ENCODE data around the gene ABLIM3. TPM values are rescaled to one million over a fixed set of nuclear protein-coding genes. Genes with fewer than 3 reads are reported as not detected.

ABLIM3 gene
- total RNA-seq, 1 donor, result 4.4 TPM

DNA sequence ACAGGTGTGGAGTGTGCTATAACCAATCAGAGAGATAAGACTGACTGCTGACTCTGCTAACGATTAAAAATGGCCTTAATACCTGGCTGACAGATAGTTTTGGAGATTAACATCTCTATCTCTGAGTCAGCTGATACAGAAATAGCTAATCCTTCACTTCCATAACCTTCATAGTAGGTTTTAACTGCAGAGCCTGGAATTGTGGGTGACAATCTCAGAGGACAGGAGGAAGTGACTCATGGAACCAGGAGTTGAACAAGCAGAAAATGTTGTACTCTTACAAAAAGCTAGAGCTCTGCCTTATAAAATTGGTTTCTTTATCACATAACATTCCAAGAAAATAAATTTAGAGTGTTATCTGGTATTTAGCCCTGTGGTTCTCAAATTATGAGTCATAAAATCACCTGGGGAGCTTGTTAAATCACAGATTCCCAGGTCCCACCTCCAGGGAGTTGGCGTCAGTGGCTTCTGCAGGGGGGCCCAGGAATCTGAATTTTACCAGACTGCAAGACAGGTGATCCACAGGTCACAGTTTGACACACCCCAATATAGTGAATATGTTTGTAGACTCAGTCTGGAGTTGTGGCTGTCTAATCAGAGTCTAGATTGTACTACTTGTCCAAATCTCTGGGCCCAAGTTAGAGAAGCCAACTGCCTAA lies 86.0 kb downstream of the ABLIM3 start:
- peaks cover 6% of the 10 kb centered on the region for H3K4me1 ChIP-seq (ENCODE audit: insufficient read depth, low read length)
- no peak overlapping the region for H3K4me3 ChIP-seq (ENCODE audit: low read length)
- no peaks in the 10 kb centered on the region for H3K9me3 ChIP-seq (ENCODE audit: low read depth, low read length)
- no peaks in the 10 kb centered on the region for H3K27me3 ChIP-seq (ENCODE audit: insufficient read depth, low read length)

DNA sequence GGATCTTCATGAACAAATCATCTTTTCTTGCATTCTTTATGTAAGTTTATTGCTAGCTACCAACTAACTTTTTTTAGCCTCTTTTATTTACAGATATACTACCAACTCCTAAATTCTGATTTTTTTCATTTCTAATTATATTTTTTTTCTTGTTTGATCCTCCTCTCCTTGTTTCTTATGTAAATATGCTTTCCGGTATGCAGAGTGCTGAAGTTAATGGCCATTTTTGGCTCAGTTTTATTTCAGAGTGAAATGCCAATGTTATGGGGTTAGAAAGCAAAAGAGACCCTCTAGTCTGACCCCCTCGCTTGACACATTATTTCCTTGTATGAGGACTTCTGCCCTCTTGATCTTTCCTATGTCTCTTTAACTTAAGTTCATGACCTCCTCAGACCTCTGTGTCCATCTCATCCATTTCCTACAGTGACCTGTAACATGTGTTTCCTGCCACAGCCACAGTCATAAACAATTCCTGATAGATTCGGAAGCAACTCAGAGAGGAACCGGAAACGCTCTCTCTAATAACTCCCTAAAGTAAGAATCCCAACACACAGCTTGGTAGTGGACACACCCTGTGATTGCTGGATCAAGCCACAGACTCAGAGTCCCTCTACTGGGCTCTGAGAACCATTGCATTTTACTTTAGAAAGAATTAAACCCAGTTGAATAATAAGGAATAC lies 87.5 kb downstream of the ABLIM3 start:
- Histone ChIP-seq H3K9me3 (ENCODE audit: low read depth, low read length) (no peaks in the 10 kb centered on the region), H3K27me3 (ENCODE audit: insufficient read depth, low read length) (no peaks in the 10 kb centered on the region), H3K4me1 (ENCODE audit: insufficient read depth, low read length) (peaks cover 6% of the 10 kb centered on the region), H3K4me3 (ENCODE audit: low read length) (no peak overlapping the region)

DNA sequence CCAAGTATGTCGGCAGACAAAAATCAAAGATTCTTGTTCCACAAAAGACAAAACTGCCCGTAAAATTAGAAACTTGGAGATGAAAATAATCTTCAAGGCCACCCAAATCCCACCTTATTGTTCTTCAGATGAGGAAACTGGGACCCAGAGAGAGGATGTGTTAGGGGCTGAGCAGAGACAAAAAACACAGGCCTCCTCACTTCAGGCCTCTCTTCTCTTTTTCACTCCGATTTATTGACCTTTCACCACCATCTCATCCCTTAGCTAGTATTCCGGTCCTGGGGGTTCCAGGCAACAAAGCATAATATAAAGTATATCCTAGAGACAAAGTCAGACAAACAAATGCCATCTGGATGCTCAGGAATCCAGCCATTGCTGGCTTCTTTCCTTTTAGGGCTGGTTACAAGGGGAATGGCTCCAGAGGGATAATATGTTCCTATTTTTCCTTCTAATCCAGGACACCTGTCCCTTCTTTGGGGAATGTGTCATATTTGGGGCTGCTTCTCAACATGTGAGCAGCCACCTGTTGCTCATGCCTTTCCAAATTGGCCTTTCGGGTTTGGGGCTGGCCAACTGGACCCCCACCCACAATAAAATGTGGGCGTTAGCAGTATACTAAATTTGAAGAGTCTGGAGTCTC lies 88.1 kb downstream of the ABLIM3 start:
- Histone ChIP-seq H3K9me3 (ENCODE audit: low read depth, low read length) (no peaks in the 10 kb centered on the region), H3K4me1 (ENCODE audit: insufficient read depth, low read length) (peaks cover 6% of the 10 kb centered on the region), H3K27me3 (ENCODE audit: insufficient read depth, low read length) (no peaks in the 10 kb centered on the region), H3K4me3 (ENCODE audit: low read length) (no peak overlapping the region)

DNA sequence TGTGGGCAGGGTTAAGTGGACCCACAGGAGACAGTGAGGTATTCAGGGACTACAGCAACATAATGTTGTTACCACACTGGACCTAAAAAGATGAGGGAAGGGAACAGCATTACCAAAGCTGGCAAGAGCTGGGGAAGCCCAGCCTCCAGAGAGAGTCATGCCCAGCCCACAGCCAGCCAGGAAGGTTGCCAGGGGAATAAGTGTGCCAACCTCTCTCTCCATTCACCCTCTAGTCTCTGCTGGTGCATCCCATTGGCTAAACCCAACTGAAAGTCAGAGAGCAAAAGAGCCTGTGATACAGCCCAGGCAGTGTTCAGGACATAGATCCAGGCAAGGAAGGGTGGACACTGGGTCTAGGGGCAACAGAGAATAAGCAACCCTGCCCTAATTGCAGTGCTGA lies 94.5 kb downstream of the ABLIM3 start:
- no peaks in the 10 kb centered on the region for H3K9me3 ChIP-seq (ENCODE audit: low read depth, low read length)
- no peaks in the 10 kb centered on the region for H3K27me3 ChIP-seq (ENCODE audit: insufficient read depth, low read length)
- no peak overlapping the region for H3K4me3 ChIP-seq (ENCODE audit: low read length)
- peaks cover 17% of the 10 kb centered on the region for H3K4me1 ChIP-seq (ENCODE audit: insufficient read depth, low read length)

DNA sequence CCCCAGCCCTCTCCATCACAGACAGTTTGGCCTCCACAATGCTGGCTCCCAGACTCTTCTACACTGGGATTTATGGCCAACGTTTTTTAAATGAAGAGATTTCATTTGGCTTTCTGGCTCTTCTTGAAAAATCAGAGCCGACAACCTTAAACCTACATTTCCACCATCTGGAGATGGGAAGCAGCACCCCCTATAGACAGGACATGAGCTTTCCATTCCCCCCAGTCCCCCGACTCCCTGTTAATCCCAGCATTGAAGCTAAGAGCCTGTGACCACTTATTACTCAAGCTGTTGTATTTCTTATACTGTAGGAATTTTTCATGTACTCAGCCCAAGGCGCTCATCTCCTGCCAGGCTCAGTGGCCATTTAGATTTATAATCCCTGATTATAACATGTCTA lies 96.4 kb downstream of the ABLIM3 start:
- H3K27me3 ChIP-seq (ENCODE audit: insufficient read depth, low read length), result no peaks in the 10 kb centered on the region
- no peak overlapping the region for H3K4me3 ChIP-seq (ENCODE audit: low read length)
- H3K4me1 ChIP-seq (ENCODE audit: insufficient read depth, low read length), result peaks cover 18% of the 10 kb centered on the region
- no peaks in the 10 kb centered on the region for H3K9me3 ChIP-seq (ENCODE audit: low read depth, low read length)

DNA sequence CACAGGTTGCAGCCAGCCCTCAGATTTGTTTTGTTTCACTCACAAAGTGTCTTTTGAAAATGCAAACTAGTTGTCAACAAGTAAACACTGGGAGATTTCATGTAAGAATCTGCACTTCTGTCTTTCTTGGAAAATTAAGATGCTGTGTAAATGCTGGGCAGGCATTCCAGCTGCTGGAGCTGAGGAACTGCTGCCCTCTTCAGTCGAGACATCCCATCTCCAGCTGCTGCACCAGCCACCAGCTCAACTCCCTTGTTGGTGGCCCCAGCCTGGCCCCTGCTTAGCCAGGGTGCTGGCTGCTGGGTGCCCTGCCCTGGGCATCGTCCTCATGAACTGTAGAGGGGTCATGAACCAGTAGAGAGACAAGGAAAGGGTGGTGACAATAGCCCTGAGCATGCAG lies 97.2 kb downstream of the ABLIM3 start:
- H3K4me3 ChIP-seq (ENCODE audit: low read length), result no peak overlapping the region
- H3K9me3 ChIP-seq (ENCODE audit: low read depth, low read length), result no peaks in the 10 kb centered on the region
- H3K27me3 ChIP-seq (ENCODE audit: insufficient read depth, low read length), result no peaks in the 10 kb centered on the region
- peaks cover 18% of the 10 kb centered on the region for H3K4me1 ChIP-seq (ENCODE audit: insufficient read depth, low read length)

DNA sequence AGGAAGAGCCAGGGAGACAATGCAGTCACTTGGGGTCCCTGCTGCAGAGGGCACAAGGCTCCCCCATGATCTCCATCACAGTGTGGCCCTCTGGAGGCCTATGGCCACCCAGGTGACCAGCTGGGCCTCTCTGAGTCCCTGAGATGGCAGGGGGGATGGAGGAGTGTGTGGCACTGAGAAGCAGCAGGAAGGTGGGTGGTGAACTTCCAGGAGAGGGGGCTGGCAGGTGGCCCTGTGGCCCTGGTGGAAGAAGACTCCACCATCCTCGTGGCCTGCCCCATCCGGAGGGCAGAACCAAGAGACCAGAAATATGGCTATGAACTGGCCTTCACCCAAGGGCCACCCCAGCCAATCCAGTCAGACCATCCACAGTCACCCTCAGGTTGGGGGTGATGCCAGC lies 98.6 kb downstream of the ABLIM3 start:
- no peaks in the 10 kb centered on the region for H3K27me3 ChIP-seq (ENCODE audit: insufficient read depth, low read length)
- no peaks in the 10 kb centered on the region for H3K9me3 ChIP-seq (ENCODE audit: low read depth, low read length)
- H3K4me1 ChIP-seq (ENCODE audit: insufficient read depth, low read length), result peaks cover 18% of the 10 kb centered on the region
- no peak overlapping the region for H3K4me3 ChIP-seq (ENCODE audit: low read length)

DNA sequence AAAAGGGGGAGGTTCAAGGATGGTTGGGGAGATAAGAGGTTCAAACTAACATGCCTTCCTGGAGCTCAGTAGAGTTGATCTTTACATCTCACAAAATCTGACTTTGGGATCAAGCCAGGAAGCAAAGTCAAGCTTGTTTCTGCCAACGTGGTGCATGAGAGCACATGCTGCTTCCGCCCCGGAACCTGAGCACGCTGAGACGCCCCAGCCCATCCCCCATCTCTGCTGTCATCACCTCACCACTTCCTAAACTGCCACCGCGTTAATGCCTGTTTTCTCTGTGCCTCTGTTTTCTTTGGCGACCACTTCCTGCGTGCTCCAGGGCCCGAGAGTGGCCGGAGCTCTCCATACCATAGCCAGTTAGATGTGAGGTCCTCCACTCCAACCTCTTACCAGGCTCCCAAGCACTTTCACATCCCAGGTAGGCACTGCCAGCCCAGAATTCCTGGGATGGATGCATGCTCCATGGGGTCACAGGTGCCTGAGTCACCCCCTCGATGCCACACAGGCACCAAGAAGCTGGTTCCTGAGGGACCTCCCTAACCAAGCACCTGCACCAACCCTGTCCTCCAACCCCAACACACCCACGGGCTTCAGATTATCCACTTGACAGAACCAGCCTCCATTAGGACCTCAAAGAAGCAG lies 99.2 kb downstream of the ABLIM3 start:
- peaks cover 18% of the 10 kb centered on the region for H3K4me1 ChIP-seq (ENCODE audit: insufficient read depth, low read length)
- no peaks in the 10 kb centered on the region for H3K9me3 ChIP-seq (ENCODE audit: low read depth, low read length)
- no peaks in the 10 kb centered on the region for H3K27me3 ChIP-seq (ENCODE audit: insufficient read depth, low read length)
- H3K4me3 ChIP-seq (ENCODE audit: low read length), result no peak overlapping the region

DNA sequence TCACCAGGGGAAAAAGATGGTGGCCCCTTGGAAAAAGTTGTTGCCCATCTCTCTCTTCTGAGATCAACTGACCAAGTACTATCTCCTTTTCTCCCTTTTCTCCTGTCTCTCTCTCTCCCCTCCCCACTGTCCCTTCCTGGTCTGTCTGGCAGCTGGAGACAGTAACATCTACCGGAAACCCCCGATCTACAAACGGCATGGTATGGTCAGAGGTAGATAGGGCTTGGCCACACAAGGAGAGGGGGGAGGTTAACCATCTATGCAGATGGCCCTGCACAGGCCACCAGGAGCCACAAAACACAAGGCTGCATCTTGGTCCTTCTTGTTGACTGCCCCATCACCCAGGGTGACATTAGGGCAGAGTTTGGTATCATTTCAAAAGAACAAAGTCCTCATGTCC lies 101.0 kb downstream of the ABLIM3 start:
- peaks cover 18% of the 10 kb centered on the region for H3K4me1 ChIP-seq (ENCODE audit: insufficient read depth, low read length)
- no peak overlapping the region for H3K4me3 ChIP-seq (ENCODE audit: low read length)
- no peaks in the 10 kb centered on the region for H3K27me3 ChIP-seq (ENCODE audit: insufficient read depth, low read length)
- no peaks in the 10 kb centered on the region for H3K9me3 ChIP-seq (ENCODE audit: low read depth, low read length)

DNA sequence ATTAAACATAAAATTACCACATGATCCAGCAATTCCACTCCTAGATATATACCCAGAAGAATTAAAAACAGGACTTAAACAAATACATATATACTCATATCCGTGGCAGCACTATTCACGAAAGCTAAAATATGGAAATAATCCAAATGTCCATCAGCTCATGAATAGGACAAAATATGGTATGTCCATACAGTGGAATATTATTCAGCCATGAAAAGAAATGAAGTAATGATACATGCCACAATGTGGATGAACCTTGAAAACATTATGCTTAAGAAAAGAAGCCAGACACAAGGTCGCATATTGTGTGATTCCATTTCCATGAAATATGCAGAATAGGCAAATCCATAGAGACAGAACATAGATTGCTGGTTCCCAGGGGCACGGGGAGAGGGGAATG lies 105.6 kb downstream of the ABLIM3 start:
- H3K9me3 ChIP-seq (ENCODE audit: low read depth, low read length), result no peaks in the 10 kb centered on the region
- no peak overlapping the region for H3K4me3 ChIP-seq (ENCODE audit: low read length)
- no peaks in the 10 kb centered on the region for H3K4me1 ChIP-seq (ENCODE audit: insufficient read depth, low read length)
- no peaks in the 10 kb centered on the region for H3K27me3 ChIP-seq (ENCODE audit: insufficient read depth, low read length)

DNA sequence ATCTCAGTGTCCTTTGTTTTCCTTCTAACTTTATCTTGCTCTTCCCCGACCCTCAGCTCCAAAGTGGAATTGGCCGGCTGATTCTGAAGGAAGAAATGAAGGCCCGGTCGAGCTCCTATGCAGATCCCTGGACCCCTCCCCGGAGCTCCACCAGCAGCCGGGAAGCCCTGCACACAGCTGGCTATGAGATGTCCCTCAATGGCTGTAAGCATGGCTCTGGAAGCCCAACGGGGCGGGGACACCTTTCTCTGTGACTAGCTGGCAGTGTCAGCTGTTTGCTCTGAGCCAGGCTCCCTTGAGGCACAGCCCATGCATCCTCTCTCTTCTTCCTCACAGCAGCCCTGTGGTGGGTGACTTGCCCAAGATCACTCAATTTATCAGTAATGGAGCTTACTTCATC lies 106.4 kb downstream of the ABLIM3 start:
- Histone ChIP-seq H3K27me3 (ENCODE audit: insufficient read depth, low read length) (no peaks in the 10 kb centered on the region), H3K4me3 (ENCODE audit: low read length) (no peak overlapping the region), H3K9me3 (ENCODE audit: low read depth, low read length) (no peaks in the 10 kb centered on the region), H3K4me1 (ENCODE audit: insufficient read depth, low read length) (no peaks in the 10 kb centered on the region)

DNA sequence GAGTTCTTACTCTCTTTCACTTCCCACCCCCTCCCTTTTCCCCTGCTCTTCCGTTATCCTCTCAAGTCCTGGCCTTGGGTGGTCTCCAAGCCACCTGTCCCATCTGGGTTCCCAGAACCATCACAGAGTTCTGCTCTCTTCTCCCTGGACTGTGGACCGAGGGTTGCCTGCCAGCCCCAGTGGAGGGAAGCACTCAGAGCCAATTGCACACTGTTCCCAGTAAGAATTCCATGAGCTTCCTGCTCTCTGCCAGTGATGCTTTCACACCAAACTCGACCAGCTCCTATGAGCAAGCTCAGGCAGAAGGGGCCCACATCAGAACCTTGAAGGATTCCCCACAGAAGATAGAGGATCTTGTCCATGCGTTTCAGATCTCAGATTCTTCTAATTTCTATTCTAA lies 110.3 kb downstream of the ABLIM3 start:
- no peaks in the 10 kb centered on the region for H3K4me1 ChIP-seq (ENCODE audit: insufficient read depth, low read length)
- H3K27me3 ChIP-seq (ENCODE audit: insufficient read depth, low read length), result no peaks in the 10 kb centered on the region
- H3K4me3 ChIP-seq (ENCODE audit: low read length), result no peak overlapping the region
- no peaks in the 10 kb centered on the region for H3K9me3 ChIP-seq (ENCODE audit: low read depth, low read length)

DNA sequence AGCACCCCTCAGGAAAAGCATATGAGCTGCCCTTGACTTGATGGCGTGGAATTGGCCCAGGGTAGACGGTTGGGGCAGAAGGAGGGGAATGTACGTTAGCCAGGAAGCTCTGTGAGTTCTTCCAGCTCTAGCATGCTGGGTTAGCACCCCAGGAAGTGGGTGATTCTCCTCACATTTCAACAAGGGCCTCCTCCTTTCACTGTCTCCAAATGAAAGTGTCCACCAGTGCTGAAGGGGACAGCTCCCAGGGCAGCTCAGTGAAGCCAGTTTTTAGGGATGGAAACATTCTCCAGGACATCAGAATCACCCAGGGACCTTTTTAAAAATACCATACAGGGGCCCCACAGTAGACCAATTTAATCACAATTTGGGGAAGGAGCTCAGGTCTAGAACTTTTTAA lies 113.2 kb downstream of the ABLIM3 start:
- H3K27me3 ChIP-seq (ENCODE audit: insufficient read depth, low read length), result no peaks in the 10 kb centered on the region

DNA sequence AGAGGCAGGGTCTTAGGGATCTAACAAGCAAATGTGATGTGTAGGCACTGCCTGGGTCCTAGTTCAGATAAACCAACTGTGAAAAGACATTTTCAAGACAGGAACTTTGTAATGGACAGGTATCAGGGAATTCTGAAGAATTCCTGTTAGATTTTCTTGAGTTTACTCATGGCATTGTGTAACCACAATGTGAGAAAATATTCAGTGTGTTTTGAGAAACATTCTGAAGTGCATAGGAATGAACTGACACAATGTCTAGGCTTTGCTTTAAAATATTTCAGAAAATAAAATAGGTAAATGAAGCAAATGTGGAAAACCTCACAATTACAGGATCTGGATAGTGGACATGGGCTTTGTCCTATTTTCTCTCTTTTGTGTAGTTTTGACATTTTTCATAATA lies 115.2 kb downstream of the ABLIM3 start:
- Histone ChIP-seq H3K4me1 (ENCODE audit: insufficient read depth, low read length) (peaks cover 4% of the 10 kb centered on the region), H3K4me3 (ENCODE audit: low read length) (no peak overlapping the region), H3K27me3 (ENCODE audit: insufficient read depth, low read length) (no peaks in the 10 kb centered on the region), H3K9me3 (ENCODE audit: low read depth, low read length) (no peaks in the 10 kb centered on the region)

More for the DNA sequence above, 113.2 kb downstream of the ABLIM3 start:
- Histone ChIP-seq H3K9me3 (ENCODE audit: low read depth, low read length) (no peaks in the 10 kb centered on the region), H3K4me1 (ENCODE audit: insufficient read depth, low read length) (no peaks in the 10 kb centered on the region), H3K4me3 (ENCODE audit: low read length) (no peak overlapping the region)

DNA sequence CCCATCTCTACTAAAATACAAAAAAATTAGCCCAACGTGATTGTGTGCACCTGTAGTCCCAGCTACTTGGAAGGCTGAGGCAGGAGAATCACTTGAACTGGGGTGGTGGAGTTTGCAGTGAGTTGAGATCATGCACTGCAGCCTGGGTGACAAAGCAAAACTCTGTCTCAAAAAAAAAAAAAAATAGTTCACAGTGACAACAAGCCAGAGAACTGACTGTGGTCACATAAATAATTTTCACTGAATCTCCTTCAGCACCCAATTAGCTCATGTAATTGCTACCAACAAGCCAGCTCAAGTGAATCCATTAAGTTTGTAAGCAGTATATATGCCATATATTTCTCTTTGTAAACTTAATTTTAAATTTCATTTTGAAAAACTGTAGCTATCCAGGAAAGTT lies 115.8 kb downstream of the ABLIM3 start:
- Histone ChIP-seq H3K4me1 (ENCODE audit: insufficient read depth, low read length) (peaks cover 4% of the 10 kb centered on the region), H3K9me3 (ENCODE audit: low read depth, low read length) (no peaks in the 10 kb centered on the region), H3K4me3 (ENCODE audit: low read length) (no peak overlapping the region), H3K27me3 (ENCODE audit: insufficient read depth, low read length) (no peaks in the 10 kb centered on the region)
